Activated naive CD8-positive, alpha-beta T cell treated with anti-CD3 and anti-CD28 coated beads, Interleukin-2, amount 50 U/mL, for 24 hours (primary cell): ENCODE measurements around the gene OR5M11.
"Not testable (repeated sequence)": the region's sequence is repeated elsewhere in the genome, so short reads cannot be mapped to it uniquely, and the experiment has no call there.

ENCODE experiments used
- ATAC-seq: fragments of 150-1000 bp; cut with Tn5 transposase; one replicate; pipeline ENCODE4 v1.10.0; 2021
- DNase-seq: peaks from one replicate; pipeline ENCODE4 v3.0.0; 2021
- H3K27ac Mint-ChIP-seq: one replicate; pipeline ENCODE4 v1.8.0; 2021; ENCODE audit warnings: mild to moderate bottlenecking, mixed read lengths
- H3K27me3 Mint-ChIP-seq: one replicate; pipeline ENCODE4 v1.8.0; 2021; ENCODE audit warnings: mixed read lengths
- H3K36me3 Mint-ChIP-seq: one replicate; pipeline ENCODE4 v1.8.0; 2021; ENCODE audit warnings: low read depth, mixed read lengths
- H3K4me1 Mint-ChIP-seq: one replicate; pipeline ENCODE4 v1.8.0; 2021; ENCODE audit warnings: mixed read lengths
- H3K4me3 Mint-ChIP-seq: one replicate; pipeline ENCODE4 v1.8.0; 2021; ENCODE audit warnings: mild to moderate bottlenecking, moderate library complexity, mixed read lengths
- H3K9me3 Mint-ChIP-seq: one replicate; pipeline ENCODE4 v1.8.0; 2021; ENCODE audit warnings: mixed read lengths

Gene OR5M11

GRCh38 chr11:56543157-56543556 is at the start of gene OR5M11:
TSS of gene OR5M11 (minus strand) at chr11:56543257. CDS start at chr11:56543257, 0 bp downstream.
- no peak for DNase-seq
- H3K27ac Mint-ChIP-seq: no peak within 1 kb of the TSS
- no peaks in the 10 kb centered on the region for H3K27me3 Mint-ChIP-seq
- H3K36me3 Mint-ChIP-seq: no peaks in the 10 kb centered on the region
- H3K4me1 Mint-ChIP-seq: no peaks in the 10 kb centered on the region
- no peak for ATAC-seq
- H3K4me3 Mint-ChIP-seq: no peak within 1 kb of the TSS
- H3K9me3 Mint-ChIP-seq: peaks cover 34% of the 10 kb centered on the region

DNA sequence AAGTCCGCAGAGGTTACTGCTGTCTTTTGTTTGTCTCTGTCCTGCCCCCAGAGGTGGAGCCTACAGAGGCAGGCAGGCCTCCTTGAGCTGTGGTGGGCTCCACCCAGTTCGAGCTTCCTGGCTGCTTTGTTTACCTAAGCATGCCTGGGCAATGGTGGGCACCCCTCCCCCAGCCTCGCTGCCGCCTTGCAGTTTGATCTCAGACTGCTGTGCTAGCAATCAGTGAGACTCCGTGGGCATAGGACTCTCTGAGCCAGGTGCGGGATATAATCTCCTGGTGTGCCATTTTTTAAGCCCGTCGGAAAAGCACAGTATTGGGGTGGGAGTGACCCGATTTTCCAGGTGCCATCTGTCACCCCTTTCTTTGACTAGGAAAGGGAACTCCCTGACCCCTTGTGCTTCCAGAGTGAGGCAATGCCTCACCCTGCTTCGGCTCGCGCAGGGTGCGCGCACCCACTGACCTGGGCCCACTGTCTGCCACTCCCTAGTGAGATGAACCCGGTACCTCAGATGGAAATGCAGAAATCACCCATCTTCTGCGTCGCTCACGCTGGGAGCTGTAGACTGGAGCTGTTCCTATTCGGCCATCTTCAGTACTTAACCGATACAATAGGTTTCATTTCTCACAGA is 49.1 kb upstream of the OR5M11 start:
- not testable (repeated sequence) for DNase-seq, H3K9me3 Mint-ChIP-seq, ATAC-seq, H3K4me1 Mint-ChIP-seq, H3K27me3 Mint-ChIP-seq, H3K27ac Mint-ChIP-seq, H3K4me3 Mint-ChIP-seq, H3K36me3 Mint-ChIP-seq

GRCh38 chr11:56577621-56578020 is 34.6 kb upstream of the OR5M11 start, which contains the start of gene OR5M10:
TSS of gene OR5M10 (minus strand) at chr11:56577721. CDS start at chr11:56577721, 0 bp downstream.
- Mint-ChIP-seq H3K36me3 (no peaks in the 10 kb centered on the region), H3K4me3 (no peak within 1 kb of the TSS), H3K9me3 (peaks cover 9% of the 10 kb centered on the region), H3K4me1 (no peaks in the 10 kb centered on the region), H3K27me3 (no peaks in the 10 kb centered on the region), H3K27ac (no peak within 1 kb of the TSS)
- no peak for DNase-seq
- no peak for ATAC-seq

- no peak overlapping the region for H3K4me3 Mint-ChIP-seq
- no peak for DNase-seq
- H3K9me3 Mint-ChIP-seq: peaks cover 8% of the 10 kb centered on the region
- no peaks in the 10 kb centered on the region for H3K27me3 Mint-ChIP-seq
- ATAC-seq: no peak
- H3K27ac Mint-ChIP-seq: no peak overlapping the region
- H3K36me3 Mint-ChIP-seq: no peaks in the 10 kb centered on the region
- H3K4me1 Mint-ChIP-seq: no peaks in the 10 kb centered on the region
Measured at GRCh38 chr11:56558574-56558973, 15.5 kb upstream of the OR5M11 start.

- not testable (repeated sequence) for H3K9me3 Mint-ChIP-seq
Measured at GRCh38 chr11:56554691-56555090, 11.6 kb upstream of the OR5M11 start.

GRCh38 chr11:56545531-56545930 is 2.5 kb upstream of the OR5M11 start:
- Mint-ChIP-seq H3K27me3 (no peaks in the 10 kb centered on the region), H3K9me3 (peaks cover 21% of the 10 kb centered on the region), H3K36me3 (no peaks in the 10 kb centered on the region), H3K27ac (no peak overlapping the region), H3K4me3 (no peak overlapping the region), H3K4me1 (no peaks in the 10 kb centered on the region)
- no peak for DNase-seq
- no peak for ATAC-seq

More at GRCh38 chr11:56554691-56555090, 11.6 kb upstream of the OR5M11 start:
- H3K4me1 Mint-ChIP-seq, ATAC-seq, H3K27me3 Mint-ChIP-seq, H3K27ac Mint-ChIP-seq, DNase-seq, H3K4me3 Mint-ChIP-seq, H3K36me3 Mint-ChIP-seq: not testable (repeated sequence)

GRCh38 chr11:56543739-56544138 is 682 bp upstream of the OR5M11 start:
- no peak overlapping the region for H3K27ac Mint-ChIP-seq
- peaks cover 28% of the 10 kb centered on the region for H3K9me3 Mint-ChIP-seq
- H3K4me1 Mint-ChIP-seq: no peaks in the 10 kb centered on the region
- ATAC-seq (no peak), DNase-seq (no peak)
- H3K36me3 Mint-ChIP-seq: no peaks in the 10 kb centered on the region
- no peaks in the 10 kb centered on the region for H3K27me3 Mint-ChIP-seq
- H3K4me3 Mint-ChIP-seq: no peak overlapping the region

GRCh38 chr11:56533054-56533740 is 9.9 kb downstream of the OR5M11 start:
- no peaks in the 10 kb centered on the region for H3K27me3 Mint-ChIP-seq
- no peaks in the 10 kb centered on the region for H3K4me1 Mint-ChIP-seq
- no peak overlapping the region for H3K4me3 Mint-ChIP-seq
- H3K36me3 Mint-ChIP-seq: no peaks in the 10 kb centered on the region
- ATAC-seq: no peak
- no peak overlapping the region for H3K27ac Mint-ChIP-seq
- peaks cover 10% of the 10 kb centered on the region for H3K9me3 Mint-ChIP-seq
- DNase-seq: no peak

DNA sequence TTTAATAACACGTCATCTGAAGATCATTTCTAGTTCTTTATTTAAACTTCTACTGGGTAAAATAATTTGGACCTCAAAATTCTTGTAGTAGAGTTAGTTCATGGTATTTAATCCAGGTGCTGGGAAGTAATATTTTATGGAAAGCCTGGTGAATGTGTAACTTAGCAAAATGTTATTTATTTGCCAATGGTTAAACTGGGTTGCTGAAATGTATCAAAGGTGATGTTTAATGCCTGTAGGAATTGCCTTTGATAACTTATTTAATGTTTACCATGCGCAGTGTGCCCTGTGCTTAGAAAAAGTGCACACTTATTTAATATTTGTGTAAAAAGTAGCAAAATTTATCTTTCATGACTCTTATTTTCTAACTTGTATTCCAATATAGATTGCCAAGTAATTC is 11.2 kb downstream of the OR5M11 start:
- ATAC-seq (no peak), DNase-seq (no peak)
- Mint-ChIP-seq H3K27me3 (no peaks in the 10 kb centered on the region), H3K4me3 (no peak overlapping the region), H3K9me3 (peaks cover 9% of the 10 kb centered on the region), H3K27ac (no peak overlapping the region), H3K36me3 (no peaks in the 10 kb centered on the region), H3K4me1 (no peaks in the 10 kb centered on the region)

- peaks cover 6% of the 10 kb centered on the region for H3K9me3 Mint-ChIP-seq
- H3K36me3 Mint-ChIP-seq: no peaks in the 10 kb centered on the region
- DNase-seq: no peak
- no peaks in the 10 kb centered on the region for H3K27me3 Mint-ChIP-seq
- no peak overlapping the region for H3K4me3 Mint-ChIP-seq
- no peak overlapping the region for H3K27ac Mint-ChIP-seq
- ATAC-seq: no peak
- H3K4me1 Mint-ChIP-seq: no peaks in the 10 kb centered on the region
Measured at GRCh38 chr11:56522008-56522407, 21.0 kb downstream of the OR5M11 start.

DNA sequence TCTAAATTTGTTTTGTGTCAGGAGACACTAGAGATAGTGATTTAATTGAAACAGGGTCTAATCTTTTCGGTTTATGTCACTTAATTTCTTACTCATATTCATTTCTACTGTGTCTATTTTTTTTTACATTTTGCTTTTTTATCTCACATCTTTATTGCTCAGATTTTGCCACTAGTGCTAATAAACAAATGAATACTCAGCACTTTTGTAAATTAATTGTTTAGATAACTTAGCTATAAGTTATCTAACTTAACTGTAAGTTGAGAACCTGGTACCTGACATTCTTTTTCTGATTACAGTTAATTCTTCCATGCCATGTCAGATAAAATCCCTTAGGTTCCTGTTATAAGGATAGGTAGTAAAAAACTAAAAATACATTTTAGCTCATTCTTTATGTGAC is 29.8 kb downstream of the OR5M11 start:
- Mint-ChIP-seq H3K4me3 (no peak overlapping the region), H3K4me1 (no peaks in the 10 kb centered on the region), H3K9me3 (peaks cover 14% of the 10 kb centered on the region), H3K27me3 (no peaks in the 10 kb centered on the region), H3K27ac (no peak overlapping the region), H3K36me3 (no peaks in the 10 kb centered on the region)
- ATAC-seq (no peak), DNase-seq (no peak)

GRCh38 chr11:56509439-56509838 is 33.6 kb downstream of the OR5M11 start:
- Mint-ChIP-seq H3K4me1 (no peaks in the 10 kb centered on the region), H3K9me3 (peaks cover 19% of the 10 kb centered on the region), H3K36me3 (no peaks in the 10 kb centered on the region), H3K4me3 (no peak overlapping the region), H3K27me3 (no peaks in the 10 kb centered on the region), H3K27ac (no peak overlapping the region)
- DNase-seq: no peak
- no peak for ATAC-seq

DNA sequence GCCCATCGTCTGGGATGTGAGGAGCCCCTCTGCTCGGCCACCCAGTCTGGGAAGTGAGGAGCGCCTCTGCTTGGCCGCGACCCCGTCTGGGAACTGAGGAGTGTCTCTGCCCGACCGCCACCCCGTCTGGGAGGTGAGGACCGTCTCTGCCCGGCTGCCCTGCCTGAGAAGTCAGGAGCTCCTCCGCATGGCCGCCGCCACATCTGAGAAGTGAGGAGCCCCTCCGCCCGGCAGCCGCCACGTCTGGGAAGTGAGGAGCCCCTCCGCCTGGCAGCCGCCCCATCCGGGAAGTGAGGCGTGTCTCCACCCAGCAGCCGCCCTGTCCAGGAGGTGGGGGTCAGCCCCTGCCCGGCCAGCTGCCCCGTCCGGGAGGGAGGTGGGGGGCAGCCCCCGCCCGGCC is 46.0 kb downstream of the OR5M11 start:
- no peak overlapping the region for H3K4me3 Mint-ChIP-seq
- no peak overlapping the region for H3K27ac Mint-ChIP-seq
- no peaks in the 10 kb centered on the region for H3K36me3 Mint-ChIP-seq
- peaks cover 13% of the 10 kb centered on the region for H3K9me3 Mint-ChIP-seq
- no peaks in the 10 kb centered on the region for H3K4me1 Mint-ChIP-seq
- no peaks in the 10 kb centered on the region for H3K27me3 Mint-ChIP-seq
- no peak for ATAC-seq
- DNase-seq: no peak

DNA sequence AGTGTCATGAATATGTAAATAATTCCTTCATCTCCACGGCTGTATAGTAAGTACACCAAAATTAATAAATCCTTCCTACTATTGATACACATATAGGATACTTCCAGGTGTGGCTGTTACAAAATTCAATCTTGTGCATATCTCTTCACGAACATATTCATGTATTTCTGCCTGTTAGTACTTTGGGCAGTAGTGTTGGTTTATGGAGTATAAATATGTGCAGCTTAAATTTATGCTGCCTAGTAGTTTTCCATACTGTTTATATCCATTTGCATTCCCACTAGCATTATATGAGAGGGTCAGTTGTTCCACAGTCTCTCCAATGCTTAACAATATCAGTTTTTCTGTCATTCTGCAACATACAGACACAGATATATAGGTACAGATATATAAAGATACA is 47.9 kb downstream of the OR5M11 start:
- no peak overlapping the region for H3K27ac Mint-ChIP-seq
- no peak for DNase-seq
- no peaks in the 10 kb centered on the region for H3K4me1 Mint-ChIP-seq
- H3K4me3 Mint-ChIP-seq: no peak overlapping the region
- no peaks in the 10 kb centered on the region for H3K36me3 Mint-ChIP-seq
- no peak for ATAC-seq
- peaks cover 13% of the 10 kb centered on the region for H3K9me3 Mint-ChIP-seq
- no peaks in the 10 kb centered on the region for H3K27me3 Mint-ChIP-seq
